ENCODE results near the gene XXYLT1.

XXYLT1 gene

GRCh38 chr3:195168009-195168762, 102.8 kb downstream of the XXYLT1 start:
- ATAC-seq = no peak

GRCh38 chr3:195165790-195166189, 105.2 kb downstream of the XXYLT1 start:
- TF ChIP-seq CSDC2 (CRISPR knock-in tag; IDR thresholded peaks at IDR 0.05) = no peak
- TF ChIP-seq ZFP30 (CRISPR knock-in tag; IDR thresholded peaks at IDR 0.05) = no peak
- no peak for TF ChIP-seq OSR1 (CRISPR knock-in tag; IDR thresholded peaks at IDR 0.05)
- no peak for TF ChIP-seq TSHZ2 (CRISPR knock-in tag; IDR thresholded peaks at IDR 0.05)
- TF ChIP-seq RARB (CRISPR knock-in tag; IDR thresholded peaks at IDR 0.05) = no peak
- no peak for TF ChIP-seq ZNF70 (CRISPR knock-in tag; IDR thresholded peaks at IDR 0.05)
- no peak for TF ChIP-seq TCF4 (CRISPR knock-in tag; IDR thresholded peaks at IDR 0.05; ENCODE audit: borderline replicate concordance)
- TF ChIP-seq ESRRG (CRISPR knock-in tag; IDR thresholded peaks at IDR 0.05) = no peak
- no peak for TF ChIP-seq CREB5 (CRISPR knock-in tag; IDR thresholded peaks at IDR 0.05; ENCODE audit: low read depth)
- ATAC-seq = no peak

More at GRCh38 chr3:195168009-195168762, 102.8 kb downstream of the XXYLT1 start:
- TF ChIP-seq CSRNP3 (CRISPR knock-in tag; IDR thresholded peaks at IDR 0.05) = no peak

- no peak for ATAC-seq
- TF ChIP-seq ZNF8 (CRISPR knock-in tag; IDR thresholded peaks at IDR 0.05) = no peak
- TF ChIP-seq GLIS3 (CRISPR knock-in tag; IDR thresholded peaks at IDR 0.05) = no peak
- TF ChIP-seq ZC3H10 (CRISPR knock-in tag; IDR thresholded peaks at IDR 0.05) = no peak
- TF ChIP-seq BACH2 (CRISPR knock-in tag; IDR thresholded peaks at IDR 0.05; ENCODE audit: borderline replicate concordance) = no peak
- no peak for TF ChIP-seq PPARA (CRISPR knock-in tag; IDR thresholded peaks at IDR 0.05; ENCODE audit: borderline replicate concordance)
- no peak for TF ChIP-seq PATZ1 (CRISPR knock-in tag; IDR thresholded peaks at IDR 0.05; ENCODE audit: borderline replicate concordance)
- TF ChIP-seq SNAI2 (CRISPR knock-in tag; IDR thresholded peaks at IDR 0.05) = no peak
- no peak for TF ChIP-seq RARB (CRISPR knock-in tag; IDR thresholded peaks at IDR 0.05)
- no peak for TF ChIP-seq OSR1 (CRISPR knock-in tag; IDR thresholded peaks at IDR 0.05)
- no peak for TF ChIP-seq TOX (CRISPR knock-in tag; IDR thresholded peaks at IDR 0.05; ENCODE audit: borderline replicate concordance)
- TF ChIP-seq ARNTL (CRISPR knock-in tag; IDR thresholded peaks at IDR 0.05; ENCODE audit: borderline replicate concordance, low read depth) = no peak
- no peak for TF ChIP-seq ESRRG (CRISPR knock-in tag; IDR thresholded peaks at IDR 0.05)
- no peak for TF ChIP-seq CREB5 (CRISPR knock-in tag; IDR thresholded peaks at IDR 0.05; ENCODE audit: low read depth)
- TF ChIP-seq ZNF565 (CRISPR knock-in tag; conservative IDR thresholded peaks at IDR 0.05; ENCODE audit: low read depth) = no peak
- no peak for TF ChIP-seq ZFP30 (CRISPR knock-in tag; IDR thresholded peaks at IDR 0.05)
- no peak for TF ChIP-seq ZNF70 (CRISPR knock-in tag; IDR thresholded peaks at IDR 0.05)
- TF ChIP-seq POU6F1 (CRISPR knock-in tag; IDR thresholded peaks at IDR 0.05; ENCODE audit: borderline replicate concordance, low read depth) = no peak
Measured at GRCh38 chr3:195165265-195165609, 105.7 kb downstream of the XXYLT1 start.
